ENCODE data around the gene BMPR1B.

- TF ChIP-seq, protein P1, sequence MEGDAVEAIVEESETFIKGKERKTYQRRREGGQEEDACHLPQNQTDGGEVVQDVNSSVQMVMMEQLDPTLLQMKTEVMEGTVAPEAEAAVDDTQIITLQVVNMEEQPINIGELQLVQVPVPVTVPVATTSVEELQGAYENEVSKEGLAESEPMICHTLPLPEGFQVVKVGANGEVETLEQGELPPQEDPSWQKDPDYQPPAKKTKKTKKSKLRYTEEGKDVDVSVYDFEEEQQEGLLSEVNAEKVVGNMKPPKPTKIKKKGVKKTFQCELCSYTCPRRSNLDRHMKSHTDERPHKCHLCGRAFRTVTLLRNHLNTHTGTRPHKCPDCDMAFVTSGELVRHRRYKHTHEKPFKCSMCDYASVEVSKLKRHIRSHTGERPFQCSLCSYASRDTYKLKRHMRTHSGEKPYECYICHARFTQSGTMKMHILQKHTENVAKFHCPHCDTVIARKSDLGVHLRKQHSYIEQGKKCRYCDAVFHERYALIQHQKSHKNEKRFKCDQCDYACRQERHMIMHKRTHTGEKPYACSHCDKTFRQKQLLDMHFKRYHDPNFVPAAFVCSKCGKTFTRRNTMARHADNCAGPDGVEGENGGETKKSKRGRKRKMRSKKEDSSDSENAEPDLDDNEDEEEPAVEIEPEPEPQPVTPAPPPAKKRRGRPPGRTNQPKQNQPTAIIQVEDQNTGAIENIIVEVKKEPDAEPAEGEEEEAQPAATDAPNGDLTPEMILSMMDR (IDR thresholded peaks at IDR 0.05), result no peak
- TF ChIP-seq POLR2A (IDR thresholded peaks at IDR 0.05), result no peak
These were observed 114.0 kb downstream of the BMPR1B start for GRCh38 chr4:94871644-94872305.

Measured in ovary (tissue), 3 donors.